Kidney epithelial cell (primary cell): ENCODE results near the gene LAIR2. TPM values are rescaled to one million over a fixed set of nuclear protein-coding genes. Genes with fewer than 3 reads are reported as not detected.

Experiments
- DNase-seq: peaks from one replicate; pipeline ENCODE4 v3.0.0-alpha.2; 2010; ENCODE audit warnings: low read depth
- H3K27me3 ChIP-seq: 2 replicates; pipeline ENCODE4 v1.6.0; 2011; ENCODE audit warnings: low read length; ENCODE audit not compliant: control insufficient read depth, insufficient read depth
- H3K36me3 ChIP-seq: 2 replicates; pipeline ENCODE4 v1.5.1; 2011; ENCODE audit warnings: low read length; ENCODE audit not compliant: control insufficient read depth, insufficient read depth
- H3K4me3 ChIP-seq: 2 replicates; pipeline ENCODE4 v1.5.1; 2011; ENCODE audit warnings: low read depth, mild to moderate bottlenecking, control low read depth, low read length
- total RNA-seq: library from RNA; depleted of rRNA; stranded (reverse); fragments of >200 nt; gene quantifications from 2 replicates; pipeline ENCODE4 v1.2.3, GENCODE V29; 2015
- TF ChIP-seq, protein P1 (sequence below): IDR thresholded peaks from 2 replicates; pipeline ENCODE4 v1.5.1; 2011; ENCODE audit warnings: mild to moderate bottlenecking, moderate library complexity, low read length, control low read depth, inconsistent platforms; ENCODE audit not compliant: insufficient read depth, poor library complexity, severe bottlenecking

The LAIR2 gene
- total RNA-seq, 1 donor from 2014 or later, result not detected

DNA sequence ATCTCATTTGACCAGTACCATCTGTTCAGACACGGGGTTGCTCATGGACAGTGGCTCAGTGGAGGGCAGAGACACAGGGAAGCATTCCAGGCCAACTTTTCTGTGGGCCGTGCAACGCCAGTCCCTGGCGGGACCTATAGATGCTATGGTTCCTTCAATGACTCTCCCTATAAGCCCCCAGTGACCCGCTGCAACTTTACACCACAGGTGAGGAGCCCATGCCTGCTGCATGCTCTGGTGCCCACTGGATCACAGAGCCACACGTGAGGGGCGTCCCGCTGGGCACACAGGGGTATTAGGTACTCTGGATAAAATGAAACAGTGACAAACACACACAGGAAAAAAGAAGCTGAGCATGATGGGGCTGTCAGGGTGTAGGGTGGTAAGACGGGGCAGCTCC is 34.3 kb downstream of the LAIR2 start:
- TF ChIP-seq, protein P1, sequence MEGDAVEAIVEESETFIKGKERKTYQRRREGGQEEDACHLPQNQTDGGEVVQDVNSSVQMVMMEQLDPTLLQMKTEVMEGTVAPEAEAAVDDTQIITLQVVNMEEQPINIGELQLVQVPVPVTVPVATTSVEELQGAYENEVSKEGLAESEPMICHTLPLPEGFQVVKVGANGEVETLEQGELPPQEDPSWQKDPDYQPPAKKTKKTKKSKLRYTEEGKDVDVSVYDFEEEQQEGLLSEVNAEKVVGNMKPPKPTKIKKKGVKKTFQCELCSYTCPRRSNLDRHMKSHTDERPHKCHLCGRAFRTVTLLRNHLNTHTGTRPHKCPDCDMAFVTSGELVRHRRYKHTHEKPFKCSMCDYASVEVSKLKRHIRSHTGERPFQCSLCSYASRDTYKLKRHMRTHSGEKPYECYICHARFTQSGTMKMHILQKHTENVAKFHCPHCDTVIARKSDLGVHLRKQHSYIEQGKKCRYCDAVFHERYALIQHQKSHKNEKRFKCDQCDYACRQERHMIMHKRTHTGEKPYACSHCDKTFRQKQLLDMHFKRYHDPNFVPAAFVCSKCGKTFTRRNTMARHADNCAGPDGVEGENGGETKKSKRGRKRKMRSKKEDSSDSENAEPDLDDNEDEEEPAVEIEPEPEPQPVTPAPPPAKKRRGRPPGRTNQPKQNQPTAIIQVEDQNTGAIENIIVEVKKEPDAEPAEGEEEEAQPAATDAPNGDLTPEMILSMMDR, result no peak
- no peak for DNase-seq
- H3K36me3 ChIP-seq, result no peaks in the 10 kb centered on the region
- no peaks in the 10 kb centered on the region for H3K27me3 ChIP-seq
- no peak overlapping the region for H3K4me3 ChIP-seq

DNA sequence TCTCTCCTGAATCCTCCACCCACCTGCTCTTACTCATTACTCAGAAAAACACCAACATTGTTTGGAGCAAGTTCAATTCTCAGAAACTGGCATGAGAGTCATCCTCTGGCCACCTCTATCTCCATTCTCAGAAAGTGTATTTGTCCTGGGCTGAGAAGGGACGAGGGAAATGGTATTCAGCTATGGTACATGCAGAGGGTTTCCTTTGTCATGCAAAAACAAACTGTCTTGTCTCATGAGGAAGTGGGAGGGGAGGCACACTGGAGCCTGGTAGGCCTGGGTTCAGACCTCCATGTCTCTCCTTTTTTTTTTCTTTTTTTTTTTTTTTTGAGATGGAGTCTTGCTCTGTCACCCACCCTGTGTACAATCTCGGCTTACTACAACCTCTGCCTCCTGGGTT is 39.1 kb downstream of the LAIR2 start:
- no peaks in the 10 kb centered on the region for H3K36me3 ChIP-seq
- TF ChIP-seq, protein P1, result no peak
- no peak for DNase-seq
- no peak overlapping the region for H3K4me3 ChIP-seq
- H3K27me3 ChIP-seq, result no peaks in the 10 kb centered on the region

DNA sequence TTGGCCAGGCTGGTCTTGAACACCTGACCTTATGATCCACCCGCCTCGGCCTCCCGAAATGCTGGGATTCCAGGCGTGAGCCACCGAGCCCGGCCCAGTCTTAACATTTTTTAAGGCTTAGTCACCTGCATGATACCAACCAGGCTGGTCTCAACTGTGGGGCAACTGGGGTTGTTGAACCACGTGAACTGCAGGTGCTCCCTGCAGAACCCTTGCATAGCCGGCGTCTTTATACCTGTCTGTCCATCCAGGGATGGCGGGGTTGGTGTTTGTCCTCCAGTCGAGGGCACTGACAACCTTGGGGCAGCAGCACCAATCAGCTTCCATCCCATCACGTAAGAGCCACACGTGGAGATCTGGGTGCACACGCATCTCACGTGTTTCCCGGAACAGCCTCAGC is 46.2 kb downstream of the LAIR2 start:
- TF ChIP-seq, protein P1, result no peak
- no peak overlapping the region for H3K4me3 ChIP-seq
- H3K36me3 ChIP-seq, result no peaks in the 10 kb centered on the region
- H3K27me3 ChIP-seq, result no peaks in the 10 kb centered on the region
- DNase-seq, result no peak

DNA sequence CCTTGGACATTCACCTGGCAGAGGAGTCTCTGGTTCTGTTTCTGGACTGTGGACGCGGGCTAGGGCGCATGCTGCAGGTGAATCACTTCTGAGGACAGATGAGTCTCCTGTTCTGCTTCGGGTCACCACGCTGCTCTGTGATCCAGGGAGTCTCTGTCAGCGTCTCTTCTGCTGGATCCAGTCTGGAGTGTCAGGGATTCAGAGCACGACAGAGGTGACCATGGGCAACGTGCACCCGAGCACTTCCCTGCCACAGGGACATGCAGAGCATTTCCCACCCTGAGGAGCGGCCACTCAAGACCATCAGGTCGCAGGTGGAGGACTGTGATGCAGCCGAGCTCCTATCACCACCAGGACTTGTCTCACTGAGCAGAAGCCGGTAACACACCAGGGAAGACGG is 46.6 kb downstream of the LAIR2 start:
- TF ChIP-seq, protein P1, result no peak
- Histone ChIP-seq H3K36me3 (no peaks in the 10 kb centered on the region), H3K4me3 (no peak overlapping the region), H3K27me3 (no peaks in the 10 kb centered on the region)
- DNase-seq, result no peak

DNA sequence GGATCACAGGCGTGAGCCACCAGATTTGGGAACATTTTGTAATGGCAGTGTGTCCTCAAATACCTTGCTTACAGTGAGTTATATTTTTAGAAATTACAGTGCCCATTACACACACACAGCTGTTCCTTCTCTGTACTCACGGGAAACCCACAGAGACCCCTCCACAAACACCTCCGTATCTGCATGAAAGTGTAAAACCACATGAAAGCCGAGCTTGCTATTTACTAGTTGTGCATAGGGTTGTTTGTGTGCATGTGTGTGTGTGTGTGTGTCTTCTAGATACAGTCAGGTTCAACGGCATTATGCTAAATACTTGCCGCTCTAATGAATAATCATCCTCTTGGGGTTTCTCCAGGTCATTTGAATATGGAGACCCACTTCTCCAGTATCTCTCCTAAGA is 48.7 kb downstream of the LAIR2 start:
- TF ChIP-seq, protein P1, result no peak
- no peak overlapping the region for H3K4me3 ChIP-seq
- H3K36me3 ChIP-seq, result no peaks in the 10 kb centered on the region
- DNase-seq, result no peak
- no peaks in the 10 kb centered on the region for H3K27me3 ChIP-seq

DNA sequence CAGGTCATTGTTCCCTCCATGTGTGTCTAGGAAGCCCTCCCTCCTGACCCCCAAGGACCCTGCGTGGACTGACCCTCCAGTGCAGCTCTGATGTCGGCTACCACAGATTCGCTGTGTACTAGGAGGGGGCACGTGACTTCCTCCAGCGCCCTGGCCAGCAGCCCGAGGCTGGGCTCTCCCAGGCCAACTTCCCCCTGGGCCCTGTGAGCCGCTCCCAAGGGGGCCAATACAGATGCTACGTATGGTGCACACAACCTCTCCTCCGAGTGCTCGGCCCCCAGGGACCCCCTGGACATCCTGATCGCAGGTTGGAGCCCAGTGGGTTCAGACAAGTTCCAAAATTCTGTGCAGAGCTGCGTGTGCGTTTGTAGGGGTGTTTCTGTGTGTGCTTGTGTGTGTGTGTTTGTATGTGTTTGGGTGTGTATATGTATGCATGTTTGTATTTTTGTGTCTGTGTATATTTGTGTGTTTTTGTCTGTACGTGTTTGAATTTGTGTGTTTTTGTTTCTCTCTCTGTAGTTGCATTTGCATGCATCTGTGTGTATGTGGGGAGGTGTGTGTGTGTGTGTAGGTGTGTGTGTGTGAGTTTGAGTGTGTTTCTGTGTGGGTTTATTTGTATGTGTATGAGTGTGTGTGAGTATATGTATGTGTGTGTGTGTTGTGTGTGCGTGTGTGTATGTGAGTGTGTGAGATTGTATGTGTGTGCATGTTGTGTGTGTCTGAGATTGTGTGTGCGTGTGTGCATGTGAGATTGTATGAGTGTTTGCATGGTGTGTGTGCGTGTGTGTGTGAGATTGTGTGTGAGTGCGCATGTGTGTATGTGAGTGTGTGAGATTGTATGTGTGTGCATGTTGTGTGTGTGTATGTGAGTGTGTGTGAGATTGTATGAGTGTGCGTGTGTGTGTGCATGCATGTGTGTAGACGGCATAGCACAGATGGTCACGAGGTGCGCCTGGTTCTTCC is 49.6 kb downstream of the LAIR2 start:
- H3K36me3 ChIP-seq, result no peaks in the 10 kb centered on the region
- no peak overlapping the region for H3K4me3 ChIP-seq
- no peaks in the 10 kb centered on the region for H3K27me3 ChIP-seq
- TF ChIP-seq, protein P1, result no peak
- no peak for DNase-seq
